GM12878 (cell line): ENCODE measurements around the gene CAPN8.

ENCODE experiments used
- CEBPB ChIP-seq, 2 experiments: fragments of 150-350 bp in 1 of 2; IDR thresholded peaks; 2 replicates each; pipeline ENCODE4 v1.6.1; 2012 to 2014; ENCODE audit warnings: low read depth in 2 of 2, low read length in 2 of 2, borderline replicate concordance in 1 of 2, inconsistent platforms in 1 of 2
- CTCF ChIP-seq, 3 experiments: IDR thresholded peaks in 2 of 3; conservative IDR thresholded peaks in 1 of 3; 2 replicates each; pipeline ENCODE4 v1.5.1; 2011; ENCODE audit warnings: low read depth in 3 of 3, low read length in 3 of 3, mild to moderate bottlenecking in 3 of 3, control low read depth in 2 of 3, moderate library complexity in 2 of 3, inconsistent platforms in 1 of 3, mixed read lengths in 1 of 3; ENCODE audit not compliant: control insufficient read depth in 2 of 3, insufficient read depth in 1 of 3; ENCODE audit errors: extremely low read depth in 1 of 3
- EP300 ChIP-seq, 2 experiments: fragments of 150-350 bp in 1 of 2; IDR thresholded peaks; 2 replicates each; pipeline ENCODE4 v1.6.1; 2011 to 2012; ENCODE audit warnings: low read depth in 2 of 2, low read length in 2 of 2, borderline replicate concordance in 1 of 2, improper control_type of control experiment in 1 of 2, inconsistent platforms in 1 of 2; ENCODE audit not compliant: control insufficient read depth in 1 of 2
- ETV6 ChIP-seq, 2 experiments: fragments of 450-650 bp in 1 of 2; IDR thresholded peaks in 1 of 2; conservative IDR thresholded peaks in 1 of 2; 2 replicates each; pipeline ENCODE4 v1.6.1; 2014; ENCODE audit warnings: antibody characterized with exemption in 1 of 2, borderline replicate concordance in 1 of 2, low read depth in 1 of 2, mild to moderate bottlenecking in 1 of 2, moderate library complexity in 1 of 2
- POLR2A ChIP-seq: IDR thresholded peaks from 2 replicates; pipeline ENCODE4 v1.6.1; 2011; ENCODE audit warnings: low read depth, mild to moderate bottlenecking, low read length
- POLR2AphosphoS5 ChIP-seq: IDR thresholded peaks from 2 replicates; pipeline ENCODE4 v1.6.1; 2011; ENCODE audit warnings: mild to moderate bottlenecking, low read length, inconsistent platforms
- REST ChIP-seq: IDR thresholded peaks from 2 replicates; pipeline ENCODE4 v1.6.1; 2012; ENCODE audit warnings: mild to moderate bottlenecking, low read depth, low read length
- ZBTB33 ChIP-seq: fragments of 450-650 bp; IDR thresholded peaks from 2 replicates; pipeline ENCODE4 v1.6.1; 2017; ENCODE audit warnings: mild to moderate bottlenecking

- TF ChIP-seq POLR2AphosphoS5 (no peak), CTCF (IDR thresholded peaks at IDR 0.05 in 2 of 3, conservative IDR thresholded peaks at IDR 0.05 in 1 of 3; ENCODE audit: control insufficient read depth in 2 of 3, extremely low read depth in 1 of 3, insufficient read depth in 1 of 3, low read depth in 3 of 3, low read length in 3 of 3) (no peak), REST (no peak), POLR2A (no peak), EP300 (IDR thresholded peaks at IDR 0.05; ENCODE audit: borderline replicate concordance in 1 of 2, control insufficient read depth in 1 of 2, low read depth in 2 of 2, low read length in 2 of 2) (no peak), ZBTB33 (no peak), CEBPB (IDR thresholded peaks at IDR 0.05; ENCODE audit: borderline replicate concordance in 1 of 2, low read depth in 2 of 2, low read length in 2 of 2) (no peak), ETV6 (conservative IDR thresholded peaks at IDR 0.05 in 1 of 2, IDR thresholded peaks at IDR 0.05 in 1 of 2; ENCODE audit: borderline replicate concordance in 1 of 2, low read depth in 1 of 2) (no peak)
Observed at GRCh38 chr1:223710179-223711133, 45.0 kb upstream of the CAPN8 start.
